ENCODE data around the gene MAD2L1. TPM values are rescaled to one million over a fixed set of nuclear protein-coding genes. Genes with fewer than 3 reads are reported as not detected.

The MAD2L1 gene
- total and polyA plus RNA-seq, 2 donors from 2014 or later: 1.9 to 2.0 TPM

DNA sequence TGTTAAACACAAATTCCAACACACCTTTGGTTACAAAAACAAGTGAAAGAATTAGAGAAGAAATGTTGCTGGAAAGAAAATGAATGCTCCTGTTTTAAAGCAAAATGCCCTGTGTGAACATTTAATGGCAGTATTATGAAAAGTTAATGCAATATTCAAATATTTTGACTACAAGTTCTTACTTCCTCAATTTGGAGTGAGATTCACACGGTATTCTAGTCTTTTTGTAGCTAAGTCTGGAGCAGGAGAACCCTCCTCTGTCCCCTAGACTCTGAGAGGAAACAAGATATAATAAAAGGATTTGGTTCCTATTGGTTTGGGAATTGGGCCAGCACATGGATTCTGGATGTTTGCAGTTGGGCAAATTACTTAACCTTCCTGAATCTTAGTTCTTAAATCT, 12.7 kb downstream of the MAD2L1 start:
- Histone ChIP-seq H3K9ac (ENCODE audit: low read length in 3 of 3) (no peak overlapping the region), H3K9me3 (ENCODE audit: control insufficient read depth in 2 of 3, insufficient read depth in 1 of 3, low read length in 3 of 3) (no peaks in the 10 kb centered on the region), H3K27ac (ENCODE audit: low read depth in 2 of 2, low read length in 2 of 2) (no peak overlapping the region), H3K4me3 (ENCODE audit: low read length in 3 of 3) (no peak overlapping the region), H3K36me3 (ENCODE audit: control insufficient read depth in 2 of 3, insufficient read depth in 3 of 3, low read length in 3 of 3) (no peaks in the 10 kb centered on the region), H3K27me3 (ENCODE audit: control insufficient read depth, insufficient read depth, low read length) (no peaks in the 10 kb centered on the region), H3K4me1 (ENCODE audit: control insufficient read depth in 2 of 3, insufficient read depth in 2 of 3, low read depth in 1 of 3, low read length in 3 of 3) (no peaks in the 10 kb centered on the region)
- FAIRE-seq (no peak), DNase-seq (no peak)
- intact Hi-C loops (cut with DNase I): loop anchor here (5.0 to 10.0 kb wide), 2 partner anchors 427 to 739 kb away; partner anchors contain the start of gene PDE5A
- TF ChIP-seq, protein P1, sequence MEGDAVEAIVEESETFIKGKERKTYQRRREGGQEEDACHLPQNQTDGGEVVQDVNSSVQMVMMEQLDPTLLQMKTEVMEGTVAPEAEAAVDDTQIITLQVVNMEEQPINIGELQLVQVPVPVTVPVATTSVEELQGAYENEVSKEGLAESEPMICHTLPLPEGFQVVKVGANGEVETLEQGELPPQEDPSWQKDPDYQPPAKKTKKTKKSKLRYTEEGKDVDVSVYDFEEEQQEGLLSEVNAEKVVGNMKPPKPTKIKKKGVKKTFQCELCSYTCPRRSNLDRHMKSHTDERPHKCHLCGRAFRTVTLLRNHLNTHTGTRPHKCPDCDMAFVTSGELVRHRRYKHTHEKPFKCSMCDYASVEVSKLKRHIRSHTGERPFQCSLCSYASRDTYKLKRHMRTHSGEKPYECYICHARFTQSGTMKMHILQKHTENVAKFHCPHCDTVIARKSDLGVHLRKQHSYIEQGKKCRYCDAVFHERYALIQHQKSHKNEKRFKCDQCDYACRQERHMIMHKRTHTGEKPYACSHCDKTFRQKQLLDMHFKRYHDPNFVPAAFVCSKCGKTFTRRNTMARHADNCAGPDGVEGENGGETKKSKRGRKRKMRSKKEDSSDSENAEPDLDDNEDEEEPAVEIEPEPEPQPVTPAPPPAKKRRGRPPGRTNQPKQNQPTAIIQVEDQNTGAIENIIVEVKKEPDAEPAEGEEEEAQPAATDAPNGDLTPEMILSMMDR (IDR thresholded peaks at IDR 0.05; ENCODE audit: borderline replicate concordance, extremely low read depth, insufficient read depth): no peak

DNA sequence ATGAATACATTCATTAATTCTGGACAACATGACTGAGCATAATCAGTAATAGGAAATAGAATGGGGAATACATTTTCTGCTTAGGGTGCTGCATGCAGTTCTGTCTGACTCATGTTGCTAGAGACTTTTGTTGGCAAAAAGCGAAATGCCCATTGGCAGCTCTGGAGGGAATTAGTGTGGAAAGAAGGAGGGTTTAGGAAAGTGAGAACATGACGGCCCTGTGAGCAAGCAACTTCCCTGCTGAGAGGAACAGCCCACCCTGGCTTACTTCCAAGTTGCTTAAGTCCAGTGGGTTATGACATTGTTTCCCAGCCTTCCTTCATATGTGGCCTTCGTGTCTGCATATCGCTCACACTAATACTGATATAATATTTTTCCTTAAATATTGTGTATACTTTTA, 13.8 kb downstream of the MAD2L1 start:
- H3K9me3 ChIP-seq (ENCODE audit: control insufficient read depth in 2 of 3, insufficient read depth in 1 of 3, low read length in 3 of 3): no peaks in the 10 kb centered on the region
- no peak for FAIRE-seq
- H3K4me1 ChIP-seq (ENCODE audit: control insufficient read depth in 2 of 3, insufficient read depth in 2 of 3, low read depth in 1 of 3, low read length in 3 of 3): no peaks in the 10 kb centered on the region
- H3K36me3 ChIP-seq (ENCODE audit: control insufficient read depth in 2 of 3, insufficient read depth in 3 of 3, low read length in 3 of 3): no peaks in the 10 kb centered on the region
- no peak overlapping the region for H3K4me3 ChIP-seq (ENCODE audit: low read length in 3 of 3)
- peak in 2 of 5 donors; percentile 45 to 73 for DNase-seq
- intact Hi-C loops (cut with DNase I): loop anchor here (5.0 to 10.0 kb wide), 2 partner anchors 426 to 738 kb away; partner anchors contain the start of gene PDE5A
- H3K27me3 ChIP-seq (ENCODE audit: control insufficient read depth, insufficient read depth, low read length): no peaks in the 10 kb centered on the region
- H3K9ac ChIP-seq (ENCODE audit: low read length in 3 of 3): no peak overlapping the region
- no peak overlapping the region for H3K27ac ChIP-seq (ENCODE audit: low read depth in 2 of 2, low read length in 2 of 2)
- TF ChIP-seq, protein P1 (IDR thresholded peaks at IDR 0.05; ENCODE audit: borderline replicate concordance, extremely low read depth, insufficient read depth): no peak

DNA sequence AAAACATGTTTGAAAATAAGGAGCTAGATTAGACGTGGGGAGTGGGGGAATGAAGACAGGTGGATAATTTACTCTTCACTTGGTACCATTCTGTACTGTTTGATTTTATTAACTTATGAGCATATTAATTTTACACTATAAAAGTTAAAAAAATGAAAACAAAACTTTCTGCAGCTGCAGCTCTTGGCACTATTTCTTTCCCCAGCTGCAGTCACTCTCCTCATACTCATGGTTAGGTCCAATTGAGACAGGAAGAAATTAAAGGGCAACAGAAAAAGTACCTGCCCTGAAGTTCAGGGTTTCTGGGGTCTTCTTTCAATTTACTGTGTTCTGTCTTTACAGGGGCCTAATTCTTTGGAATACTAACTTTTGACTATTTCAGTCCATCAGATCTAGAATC, 15.4 kb downstream of the MAD2L1 start:
- Histone ChIP-seq H3K36me3 (ENCODE audit: control insufficient read depth in 2 of 3, insufficient read depth in 3 of 3, low read length in 3 of 3) (no peaks in the 10 kb centered on the region), H3K27me3 (ENCODE audit: control insufficient read depth, insufficient read depth, low read length) (no peaks in the 10 kb centered on the region), H3K4me3 (ENCODE audit: low read length in 3 of 3) (no peak overlapping the region), H3K4me1 (ENCODE audit: control insufficient read depth in 2 of 3, insufficient read depth in 2 of 3, low read depth in 1 of 3, low read length in 3 of 3) (no peaks in the 10 kb centered on the region), H3K9me3 (ENCODE audit: control insufficient read depth in 2 of 3, insufficient read depth in 1 of 3, low read length in 3 of 3) (no peaks in the 10 kb centered on the region), H3K9ac (ENCODE audit: low read length in 3 of 3) (no peak overlapping the region), H3K27ac (ENCODE audit: low read depth in 2 of 2, low read length in 2 of 2) (no peak overlapping the region)
- intact Hi-C loops (cut with DNase I): loop anchor here (5.0 to 10.0 kb wide), 2 partner anchors 424 to 736 kb away; partner anchors contain the start of gene PDE5A
- no peak for FAIRE-seq
- TF ChIP-seq, protein P1 (IDR thresholded peaks at IDR 0.05; ENCODE audit: borderline replicate concordance, extremely low read depth, insufficient read depth): no peak
- peak in 1 of 5 donors; percentile 39 for DNase-seq
